ENCODE results near the gene ESYT3.
"Not testable (repeated sequence)": the region's sequence is repeated elsewhere in the genome, so short reads cannot be mapped to it uniquely, and the experiment has no call there.

Gene ESYT3

GRCh38 chr3:138493804-138494606, 59.6 kb downstream of the ESYT3 start:
- DNase-seq (ENCODE audit: low read depth in 1 of 2, low spot score in 1 of 2), result peak in 1 of 2 experiments; percentile 71
- TF ChIP-seq REST (IDR thresholded peaks at IDR 0.05; ENCODE audit: insufficient replicate concordance, low read depth) (no peak), SPI1 (IDR thresholded peaks at IDR 0.05; ENCODE audit: borderline replicate concordance, low read depth) (no peak), GABPA (IDR thresholded peaks at IDR 0.05; ENCODE audit: low read depth) (no peak), CTCF (IDR thresholded peaks at IDR 0.05; ENCODE audit: insufficient read depth, low read length) (no peak), POLR2AphosphoS5 (IDR thresholded peaks at IDR 0.05; ENCODE audit: low read depth) (no peak)
- Histone ChIP-seq H3K27me3 (ENCODE audit: insufficient read depth, poor library complexity, severe bottlenecking) (peaks cover 4% of the 10 kb centered on the region), H3K4me3 (replicated peaks; ENCODE audit: insufficient read depth, low read length) (no peak overlapping the region), H3K27ac (replicated peaks) (no peak overlapping the region)

DNA sequence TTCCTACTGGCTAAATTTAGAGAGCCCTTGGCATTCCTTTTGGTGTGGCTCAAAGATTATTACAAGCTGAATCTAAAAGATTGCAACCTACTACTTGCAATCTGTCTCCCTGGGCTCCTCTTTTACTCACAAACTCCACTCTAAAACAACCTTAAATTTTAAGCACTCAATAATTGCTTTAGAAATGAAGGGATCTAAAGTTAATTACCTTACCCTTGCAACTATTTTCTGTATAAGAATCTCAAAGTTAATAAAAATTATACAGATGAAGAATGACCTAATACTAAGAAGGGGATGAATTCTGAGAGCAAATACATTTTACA, 60.2 kb downstream of the ESYT3 start:
- DNase-seq (ENCODE audit: low read depth in 1 of 2, low spot score in 1 of 2), result no peak
- no peak overlapping the region for H3K27ac ChIP-seq (replicated peaks)
- no peak overlapping the region for H3K4me3 ChIP-seq (replicated peaks; ENCODE audit: insufficient read depth, low read length)
- TF ChIP-seq CTCF (IDR thresholded peaks at IDR 0.05; ENCODE audit: insufficient read depth, low read length) (no peak), REST (IDR thresholded peaks at IDR 0.05; ENCODE audit: insufficient replicate concordance, low read depth) (no peak)
- peaks cover 4% of the 10 kb centered on the region for H3K27me3 ChIP-seq (ENCODE audit: insufficient read depth, poor library complexity, severe bottlenecking)

GRCh38 chr3:138495638-138496037, 61.2 kb downstream of the ESYT3 start:
- H3K4me3 ChIP-seq (replicated peaks; ENCODE audit: insufficient read depth, low read length); H3K27me3 ChIP-seq (ENCODE audit: insufficient read depth, poor library complexity, severe bottlenecking); H3K27ac ChIP-seq (replicated peaks); DNase-seq (ENCODE audit: low read depth in 1 of 2, low spot score in 1 of 2): not testable (repeated sequence)

DNA sequence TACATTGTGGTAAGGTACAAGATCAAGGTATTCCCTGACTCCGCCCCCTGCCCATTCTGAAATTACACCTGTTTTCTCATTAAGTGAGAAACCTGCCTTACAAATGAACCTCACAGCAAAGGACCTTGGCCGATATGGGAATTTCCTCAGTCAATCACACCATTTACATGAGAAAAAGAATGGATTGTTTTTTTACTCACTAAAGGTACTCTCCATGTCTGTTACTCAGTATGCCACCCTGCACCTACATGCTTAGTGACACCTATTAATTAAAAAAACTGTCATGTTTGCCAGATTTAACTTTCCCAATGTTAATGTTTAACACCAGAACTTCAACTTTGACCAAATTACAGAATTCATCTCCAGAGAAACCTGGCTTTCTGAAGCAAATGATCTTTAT, 62.0 kb downstream of the ESYT3 start:
- no peak for DNase-seq (ENCODE audit: low read depth in 1 of 2, low spot score in 1 of 2)
- TF ChIP-seq CTCF (IDR thresholded peaks at IDR 0.05; ENCODE audit: insufficient read depth, low read length) (no peak), POLR2AphosphoS5 (IDR thresholded peaks at IDR 0.05; ENCODE audit: low read depth) (no peak), GABPA (IDR thresholded peaks at IDR 0.05; ENCODE audit: low read depth) (no peak), REST (IDR thresholded peaks at IDR 0.05; ENCODE audit: insufficient replicate concordance, low read depth) (no peak), SPI1 (IDR thresholded peaks at IDR 0.05; ENCODE audit: borderline replicate concordance, low read depth) (no peak)
- Histone ChIP-seq H3K4me3 (replicated peaks; ENCODE audit: insufficient read depth, low read length) (no peak overlapping the region), H3K27me3 (ENCODE audit: insufficient read depth, poor library complexity, severe bottlenecking) (peaks cover 4% of the 10 kb centered on the region), H3K27ac (replicated peaks) (no peak overlapping the region)

Measured in HL-60 (cell line).